Stomach (tissue), 9 donors: ENCODE results near the gene MCOLN1. TPM values are rescaled to one million over a fixed set of nuclear protein-coding genes. Genes with fewer than 3 reads are reported as not detected.

ENCODE experiments used
- DNase-seq, 2 donors: peaks; one replicate each; pipeline versions ENCODE4 v3.0.0 to v3.0.0-alpha.2; 2013 to 2019
- H3K27ac ChIP-seq, 5 donors: fragments of 200-600 bp in 4 of 5; sonication (generic) in 4 of 5; one replicate each; pipeline ENCODE4 v1.5.1; 2013 to 2019; ENCODE audit warnings: mild to moderate bottlenecking in 1 of 5, moderate library complexity in 1 of 5
- H3K27me3 ChIP-seq, 3 donors: fragments of 200-600 bp; sonication (generic); one replicate each; pipeline ENCODE4 v1.5.1; 2017 to 2019; ENCODE audit warnings: mixed run types in 1 of 3
- H3K36me3 ChIP-seq, 4 donors: fragments of 200-600 bp; sonication (generic); 1 replicate in 3 of 4; 2 replicates in 1 of 4; pipeline ENCODE4 v1.5.1; 2016 to 2019
- H3K4me1 ChIP-seq, 4 donors: fragments of 200-600 bp; sonication (generic); one replicate each; pipeline ENCODE4 v1.5.1; 2016 to 2019
- H3K4me3 ChIP-seq, 4 donors: fragments of 200-600 bp; sonication (generic) in 3 of 4; one replicate each; pipeline ENCODE4 v1.5.1; 2016 to 2019; ENCODE audit warnings: mild to moderate bottlenecking in 1 of 4
- H3K9me3 ChIP-seq, 4 donors: fragments of 200-600 bp; sonication (generic); one replicate each; pipeline ENCODE4 v1.5.1; 2016 to 2019
- CTCF ChIP-seq, 7 experiments: fragments of 450-650 bp in 4 of 7; fragments of 200-600 bp in 3 of 7; sonication (generic) in 3 of 7; IDR thresholded peaks; one replicate each; pipeline ENCODE4 v1.5.1; 2016 to 2019; ENCODE audit warnings: antibody characterized with exemption in 7 of 7, control low read depth in 2 of 7, mild to moderate bottlenecking in 1 of 7
- EP300 ChIP-seq: sonication (generic); formaldehyde crosslinking; IDR thresholded peaks from one replicate; pipeline ENCODE4 v1.6.1; 2017; ENCODE audit warnings: antibody characterized with exemption
- POLR2A ChIP-seq, 4 donors: fragments of 450-650 bp; IDR thresholded peaks; one replicate each; pipeline ENCODE4 v1.6.1; 2016; ENCODE audit warnings: antibody characterized with exemption in 4 of 4, control low read depth in 2 of 4, mild to moderate bottlenecking in 1 of 4, moderate library complexity in 1 of 4
- POLR2AphosphoS5 ChIP-seq, 3 donors: sonication (generic); formaldehyde crosslinking; IDR thresholded peaks; one replicate each; pipeline ENCODE4 v1.6.1; 2016; ENCODE audit warnings: antibody characterized with exemption in 3 of 3
- WGBS, 5 donors: extraction: QIAGEN DNeasy Blood & Tissue Kit in 3 of 5; methylation state at CpG; one replicate each; pipeline versions ENCODE4 v1.1.5 to v1.1.7; 2013 to 2018; 5-methylcytosine and 5-hydroxymethylcytosine counted together
- intact Hi-C: fragments of 100-400 bp; cut with DNase I; formaldehyde crosslinking; loops from one replicate; pipeline ENCODE4 v1.15.1; 2023; ENCODE audit warnings: low total_unique reads
- polyA plus RNA-seq, 3 donors: library from polyadenylated mRNA; stranded (reverse); fragments of 200-250 nt; gene quantifications; one replicate each; pipeline ENCODE4 v1.2.3, GENCODE V29; 2013
- total RNA-seq, 5 donors: library from RNA; depleted of rRNA; stranded (reverse); fragments of >200 nt; gene quantifications; one replicate each; pipeline versions ENCODE4 v1.1.0 to v1.2.3, GENCODE V29; 2014 to 2016
- donor health status: healthy with polysubstance abuse.
- donor health status: Bipolar disorder and iron deficiency.
- donor health status: healthy.

MCOLN1 gene
- total and polyA plus RNA-seq, 8 donors, result 5.1 to 56.6 (median 18.7) TPM

- Histone ChIP-seq H3K36me3 (no peaks in the 10 kb centered on the region), H3K4me1 (peaks cover 22 to 42% (median 30%) of the 10 kb centered on the region in 4 donors), H3K27ac (no peak overlapping the region), H3K9me3 (no peaks in the 10 kb centered on the region), H3K4me3 (no peak overlapping the region), H3K27me3 (peaks cover 4 to 58% (median 13%) of the 10 kb centered on the region in 3 donors)
- TF ChIP-seq EP300 (no peak), POLR2A (IDR thresholded peaks at IDR 0.05) (no peak)
- WGBS, 5 donors, result 81 to 92% (median 88%) methylated on average over 6 of the region's 6 CpGs
- intact Hi-C loops, result no loop called here
- DNase-seq, result no peak
These were observed 17.7 kb upstream of the MCOLN1 start for GRCh38 chr19:7504684-7505083.

- peak overlapping the region; percentile 20 to 37 (median 28) for H3K4me3 ChIP-seq
- 14 to 39% (median 23%) methylated on average over 15 to 19 of the region's 19 CpGs for WGBS, 5 donors
- TF ChIP-seq CTCF (IDR thresholded peaks at IDR 0.05), result no peak
- no peak for TF ChIP-seq POLR2AphosphoS5 (IDR thresholded peaks at IDR 0.05)
- peaks cover 22 to 42% (median 30%) of the 10 kb centered on the region in 4 donors for H3K4me1 ChIP-seq
- peak in 1 of 2 donors; percentile 62 for DNase-seq
- intact Hi-C loops, result no loop called here
- no peaks in the 10 kb centered on the region for H3K36me3 ChIP-seq
- no peak overlapping the region for H3K27ac ChIP-seq
- H3K27me3 ChIP-seq, result peaks cover 4 to 52% (median 13%) of the 10 kb centered on the region in 3 donors
- no peaks in the 10 kb centered on the region for H3K9me3 ChIP-seq
These were observed 17.1 kb upstream of the MCOLN1 start for GRCh38 chr19:7505288-7505681.

- Histone ChIP-seq H3K9me3 (no peaks in the 10 kb centered on the region), H3K4me3 (peak overlapping the region; percentile 20 to 37 (median 28)), H3K27ac (peak overlapping the region in 2 of 5 donors; percentile 19 to 34), H3K4me1 (peaks cover 19 to 37% (median 26%) of the 10 kb centered on the region in 4 donors), H3K27me3 (peaks cover 4 to 46% (median 9%) of the 10 kb centered on the region in 3 donors), H3K36me3 (no peaks in the 10 kb centered on the region)
- intact Hi-C loops, result no loop called here
- no peak for TF ChIP-seq EP300
- TF ChIP-seq CTCF (IDR thresholded peaks at IDR 0.05), result no peak
- no peak for TF ChIP-seq POLR2A (IDR thresholded peaks at IDR 0.05)
- no peak for TF ChIP-seq POLR2AphosphoS5 (IDR thresholded peaks at IDR 0.05)
- 2 to 19% (median 3%) methylated on average over 5 to 32 of the region's 33 CpGs for WGBS, 5 donors
- DNase-seq, result no peak
These were observed 16.6 kb upstream of the MCOLN1 start for GRCh38 chr19:7505682-7506384.

- peak overlapping the region in 2 of 5 donors; percentile 19 to 34 for H3K27ac ChIP-seq
- intact Hi-C loops, result no loop called here
- H3K36me3 ChIP-seq, result no peaks in the 10 kb centered on the region
- no peak for TF ChIP-seq CTCF (IDR thresholded peaks at IDR 0.05)
- no peak for TF ChIP-seq EP300
- no peak for TF ChIP-seq POLR2A (IDR thresholded peaks at IDR 0.05)
- peak in 1 of 3 donors; percentile 13 for TF ChIP-seq POLR2AphosphoS5 (IDR thresholded peaks at IDR 0.05)
- H3K4me1 ChIP-seq, result peaks cover 14 to 29% (median 19%) of the 10 kb centered on the region in 4 donors
- H3K4me3 ChIP-seq, result no peak overlapping the region
- no peaks in the 10 kb centered on the region for H3K9me3 ChIP-seq
- WGBS, 5 donors, result 38 to 46% (median 44%) methylated on average over 20 of the region's 20 CpGs
- DNase-seq, result peak; percentile 84 to 86
- peaks cover under 1 to 38% (median 4%) of the 10 kb centered on the region in 3 donors for H3K27me3 ChIP-seq
These were observed 15.8 kb upstream of the MCOLN1 start for GRCh38 chr19:7506385-7507328.
